ENCODE measurements around the gene BDKRB1. TPM values are rescaled to one million over a fixed set of nuclear protein-coding genes. Genes with fewer than 3 reads are reported as not detected.

Gene BDKRB1
- total RNA-seq, 4 donors from 2014 or later: 0.63 to 2.4 (median 2.2) TPM; not detected in 1

- Histone ChIP-seq H3K9me3 (peaks cover 0 to 17% (median 0%) of the 10 kb centered on the region in 4 donors), H3K36me3 (peaks cover 0 to 11% (median 0%) of the 10 kb centered on the region in 3 donors), H3K27me3 (no peaks in the 10 kb centered on the region), H3K4me3 (no peak overlapping the region), H3K27ac (peak overlapping the region; percentile 20 to 76 (median 68)), H3K4me1 (peaks cover 0 to 43% (median 5%) of the 10 kb centered on the region in 4 donors)
- 14 to 26% methylated on average over 5 of the region's 5 CpGs for WGBS, 2 donors
- TF ChIP-seq POLR2A (IDR thresholded peaks at IDR 0.05) (no peak), EP300 (IDR thresholded peaks at IDR 0.05) (peak in 1 of 2 donors; percentile 47), CTCF (IDR thresholded peaks at IDR 0.05) (peak in 2 of 5 experiments; percentile 19 to 28)
- no peak for DNase-seq (ENCODE audit: low spot score in 2 of 2)
Measured at GRCh38 chr14:96225745-96226151, 30.3 kb upstream of the BDKRB1 start.

- TF ChIP-seq POLR2A (IDR thresholded peaks at IDR 0.05) (no peak), CTCF (IDR thresholded peaks at IDR 0.05) (no peak), EP300 (IDR thresholded peaks at IDR 0.05) (no peak)
- no peak for DNase-seq (ENCODE audit: low spot score in 2 of 2)
- H3K27ac ChIP-seq: peak overlapping the region in 1 of 4 donors; percentile 76
- no peak overlapping the region for H3K4me3 ChIP-seq
- WGBS, 2 donors: 77 to 91% methylated on average over 7 of the region's 7 CpGs
- H3K36me3 ChIP-seq: peaks cover 0 to 11% (median 0%) of the 10 kb centered on the region in 3 donors
- peaks cover 0 to 44% (median 5%) of the 10 kb centered on the region in 4 donors for H3K4me1 ChIP-seq
- no peaks in the 10 kb centered on the region for H3K27me3 ChIP-seq
- H3K9me3 ChIP-seq: peaks cover 0 to 17% (median 0%) of the 10 kb centered on the region in 4 donors
Measured at GRCh38 chr14:96227428-96227827, 28.6 kb upstream of the BDKRB1 start.

DNA sequence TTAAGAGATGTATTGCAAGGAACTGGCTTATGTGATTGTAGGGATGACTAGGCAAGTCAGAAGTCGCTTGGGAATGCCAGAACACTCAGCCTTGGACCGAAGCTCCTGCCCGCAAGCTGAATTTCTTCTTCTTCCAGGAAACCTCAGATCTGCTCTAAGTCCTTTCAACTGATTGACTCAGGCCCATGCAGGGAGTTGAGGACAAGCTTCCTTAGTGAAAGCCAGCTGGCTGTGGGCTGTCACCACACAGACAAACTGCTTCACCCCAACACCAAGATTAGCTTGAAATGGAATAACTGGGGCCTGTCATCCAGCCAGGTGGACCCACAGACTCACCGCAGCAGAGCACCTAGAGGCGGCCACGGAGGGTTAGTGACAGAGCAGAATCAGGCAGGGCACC lies 26.7 kb upstream of the BDKRB1 start:
- DNase-seq (ENCODE audit: low spot score in 2 of 2): no peak
- peaks cover 0 to 47% (median 5%) of the 10 kb centered on the region in 4 donors for H3K4me1 ChIP-seq
- peaks cover 0 to 11% (median 0%) of the 10 kb centered on the region in 3 donors for H3K36me3 ChIP-seq
- TF ChIP-seq EP300 (IDR thresholded peaks at IDR 0.05) (no peak), POLR2A (IDR thresholded peaks at IDR 0.05) (no peak), CTCF (IDR thresholded peaks at IDR 0.05) (no peak)
- H3K27ac ChIP-seq: peak overlapping the region in 1 of 4 donors; percentile 3
- H3K4me3 ChIP-seq: no peak overlapping the region
- 92 to 93% methylated on average over 6 of the region's 6 CpGs for WGBS, 2 donors
- H3K27me3 ChIP-seq: no peaks in the 10 kb centered on the region
- H3K9me3 ChIP-seq: peaks cover 0 to 17% (median 0%) of the 10 kb centered on the region in 4 donors

DNA sequence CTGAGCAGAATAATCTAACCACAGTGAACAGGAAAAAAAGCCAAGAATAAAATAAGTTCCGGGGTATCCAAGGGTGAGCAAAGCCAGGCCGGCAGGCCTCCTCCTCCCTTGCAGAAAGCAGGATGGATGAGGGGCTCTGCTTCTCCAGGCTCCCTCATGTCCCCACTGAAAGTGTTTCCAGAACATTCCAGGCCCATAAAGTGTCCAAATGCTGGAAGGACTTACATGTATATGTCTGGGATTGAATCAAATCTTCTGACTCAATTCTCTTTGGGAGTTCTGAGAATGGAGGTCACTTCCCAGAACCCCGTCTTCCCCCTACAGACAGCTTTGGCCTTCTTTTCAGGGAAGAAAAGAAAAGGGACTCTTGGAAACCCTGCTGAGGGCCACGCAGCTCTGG lies 25.0 kb upstream of the BDKRB1 start:
- DNase-seq (ENCODE audit: low spot score in 2 of 2): no peak
- WGBS, 2 donors: 55 to 69% methylated on average over 4 of the region's 4 CpGs
- Histone ChIP-seq H3K9me3 (peaks cover 0 to 17% (median 0%) of the 10 kb centered on the region in 4 donors), H3K27me3 (no peaks in the 10 kb centered on the region), H3K27ac (peak overlapping the region in 2 of 4 donors; percentile 8 to 48), H3K4me1 (peaks cover 0 to 35% (median 2%) of the 10 kb centered on the region in 4 donors), H3K36me3 (peaks cover 0 to 11% (median 0%) of the 10 kb centered on the region in 3 donors), H3K4me3 (no peak overlapping the region)
- TF ChIP-seq CTCF (IDR thresholded peaks at IDR 0.05) (no peak), POLR2A (IDR thresholded peaks at IDR 0.05) (no peak), EP300 (IDR thresholded peaks at IDR 0.05) (no peak)

DNA sequence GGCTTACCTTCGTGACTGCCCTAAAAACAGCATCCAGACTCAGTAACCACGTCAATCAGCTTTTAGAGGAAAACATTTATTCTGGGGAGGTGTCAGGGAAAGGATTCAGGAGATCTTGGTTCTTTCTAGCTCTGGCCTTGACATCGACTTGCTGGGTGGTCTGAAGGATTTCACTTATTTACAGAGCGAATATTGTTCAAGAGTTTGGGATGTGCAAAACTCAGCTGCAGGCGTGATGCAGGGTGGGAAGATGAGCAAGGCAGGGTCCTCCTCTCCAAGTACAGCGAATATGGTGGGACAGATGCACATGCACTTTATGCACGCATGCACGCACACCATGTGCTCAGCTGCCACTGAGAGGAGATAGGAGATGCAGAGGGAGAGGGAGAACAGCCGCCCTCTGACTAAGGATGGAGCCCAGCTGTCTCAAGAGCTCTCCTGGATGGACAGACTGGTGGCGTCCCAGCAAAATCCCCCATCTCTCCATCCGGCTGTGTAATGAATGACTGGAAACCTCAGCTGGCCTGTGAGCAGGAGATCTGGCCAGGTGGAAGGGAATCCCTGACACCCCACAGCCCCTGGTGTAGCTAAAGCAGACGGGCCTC lies 24.4 kb upstream of the BDKRB1 start:
- H3K4me3 ChIP-seq: no peak overlapping the region
- H3K4me1 ChIP-seq: peaks cover 0 to 30% (median 0%) of the 10 kb centered on the region in 4 donors
- H3K36me3 ChIP-seq: peaks cover 0 to 11% (median 0%) of the 10 kb centered on the region in 3 donors
- peaks cover 0 to 17% (median 0%) of the 10 kb centered on the region in 4 donors for H3K9me3 ChIP-seq
- WGBS, 2 donors: 66 to 71% methylated on average over 12 of the region's 12 CpGs
- H3K27me3 ChIP-seq: no peaks in the 10 kb centered on the region
- DNase-seq (ENCODE audit: low spot score in 2 of 2): no peak
- peak overlapping the region in 2 of 4 donors; percentile 8 to 48 for H3K27ac ChIP-seq
- no peak for TF ChIP-seq CTCF (IDR thresholded peaks at IDR 0.05)
- TF ChIP-seq POLR2A (IDR thresholded peaks at IDR 0.05): no peak
- no peak for TF ChIP-seq EP300 (IDR thresholded peaks at IDR 0.05)

Data from tibial nerve (tissue), 4 donors.